Glutamatergic neuron (in vitro differentiated cells): Measurements from ENCODE around the gene GCKR. TPM values are rescaled to one million over a fixed set of nuclear protein-coding genes. Genes with fewer than 3 reads are reported as not detected.

Experiments
- DNase-seq: peaks from one replicate; pipeline ENCODE4 v3.0.0; 2022
- H3K27ac Mint-ChIP-seq: one replicate; pipeline ENCODE4 v1.8.0; 2020; ENCODE audit warnings: mild to moderate bottlenecking, mixed read lengths, inconsistent platforms; ENCODE audit not compliant: unreplicated experiment
- H3K27me3 Mint-ChIP-seq: one replicate; pipeline ENCODE4 v1.8.0; 2020; ENCODE audit warnings: mild to moderate bottlenecking, moderate library complexity, mixed read lengths, inconsistent platforms; ENCODE audit not compliant: unreplicated experiment
- H3K36me3 Mint-ChIP-seq: one replicate; pipeline ENCODE4 v1.8.0; 2020; ENCODE audit warnings: mild to moderate bottlenecking, mixed read lengths, inconsistent platforms; ENCODE audit not compliant: unreplicated experiment
- H3K4me1 Mint-ChIP-seq: one replicate; pipeline ENCODE4 v1.8.0; 2020; ENCODE audit warnings: mild to moderate bottlenecking, low read depth, mixed read lengths, inconsistent platforms; ENCODE audit not compliant: unreplicated experiment
- H3K4me3 Mint-ChIP-seq: one replicate; pipeline ENCODE4 v1.8.0; 2020; ENCODE audit warnings: mild to moderate bottlenecking, mixed read lengths, inconsistent platforms; ENCODE audit not compliant: unreplicated experiment
- H3K9me3 Mint-ChIP-seq: one replicate; pipeline ENCODE4 v1.8.0; 2020; ENCODE audit warnings: mild to moderate bottlenecking, moderate library complexity, mixed read lengths, inconsistent platforms; ENCODE audit not compliant: unreplicated experiment
- total RNA-seq: library from RNA; stranded (reverse); fragmentation: NEBNext Ultra II Directional; extraction: Animal tissue kit (Norgen Biotek cat#: 25700); gene quantifications from one replicate; pipeline ENCODE4 v1.2.1, GENCODE V29; 2021; ENCODE audit not compliant: unreplicated experiment
- TF ChIP-seq, protein P1 (sequence below): fragments of 200-600 bp; sonication (generic); IDR thresholded peaks from one replicate; pipeline ENCODE4 v1.5.0; 2021; ENCODE audit not compliant: partially characterized antibody, unreplicated experiment

The GCKR gene
- total RNA-seq, 1 donor from 2014 or later: 0.61 TPM

DNA sequence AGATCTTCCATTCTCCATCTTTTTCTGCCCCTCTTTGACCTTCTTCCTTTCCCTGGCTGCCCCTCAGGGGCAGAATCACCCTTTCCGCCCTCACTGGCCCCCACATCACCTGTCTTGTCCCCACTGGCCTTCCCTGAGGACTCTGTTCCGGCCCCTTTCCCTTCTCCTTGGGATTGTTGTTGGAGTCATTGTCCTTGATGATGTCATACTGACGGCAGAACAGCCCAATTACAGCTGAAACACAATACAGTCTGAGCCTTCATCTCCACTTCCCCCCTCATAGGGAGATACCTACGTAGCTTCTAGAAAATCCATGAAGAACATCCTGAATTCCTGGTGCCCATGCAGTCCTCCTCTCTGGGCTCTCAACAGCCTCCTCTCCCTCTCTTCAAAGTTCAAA, 4.1 kb upstream of the GCKR start:
- Mint-ChIP-seq H3K9me3 (peaks cover 11% of the 10 kb centered on the region), H3K27me3 (peaks cover 15% of the 10 kb centered on the region), H3K4me1 (peaks cover 6% of the 10 kb centered on the region), H3K4me3 (no peak overlapping the region), H3K27ac (no peak overlapping the region), H3K36me3 (peaks cover 7% of the 10 kb centered on the region)
- TF ChIP-seq, protein P1, sequence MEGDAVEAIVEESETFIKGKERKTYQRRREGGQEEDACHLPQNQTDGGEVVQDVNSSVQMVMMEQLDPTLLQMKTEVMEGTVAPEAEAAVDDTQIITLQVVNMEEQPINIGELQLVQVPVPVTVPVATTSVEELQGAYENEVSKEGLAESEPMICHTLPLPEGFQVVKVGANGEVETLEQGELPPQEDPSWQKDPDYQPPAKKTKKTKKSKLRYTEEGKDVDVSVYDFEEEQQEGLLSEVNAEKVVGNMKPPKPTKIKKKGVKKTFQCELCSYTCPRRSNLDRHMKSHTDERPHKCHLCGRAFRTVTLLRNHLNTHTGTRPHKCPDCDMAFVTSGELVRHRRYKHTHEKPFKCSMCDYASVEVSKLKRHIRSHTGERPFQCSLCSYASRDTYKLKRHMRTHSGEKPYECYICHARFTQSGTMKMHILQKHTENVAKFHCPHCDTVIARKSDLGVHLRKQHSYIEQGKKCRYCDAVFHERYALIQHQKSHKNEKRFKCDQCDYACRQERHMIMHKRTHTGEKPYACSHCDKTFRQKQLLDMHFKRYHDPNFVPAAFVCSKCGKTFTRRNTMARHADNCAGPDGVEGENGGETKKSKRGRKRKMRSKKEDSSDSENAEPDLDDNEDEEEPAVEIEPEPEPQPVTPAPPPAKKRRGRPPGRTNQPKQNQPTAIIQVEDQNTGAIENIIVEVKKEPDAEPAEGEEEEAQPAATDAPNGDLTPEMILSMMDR: no peak
- DNase-seq: no peak

- no peak overlapping the region for H3K27ac Mint-ChIP-seq
- peaks cover 21% of the 10 kb centered on the region for H3K27me3 Mint-ChIP-seq
- H3K4me3 Mint-ChIP-seq: peak overlapping the region; percentile 80
- TF ChIP-seq, protein P1: no peak
- H3K9me3 Mint-ChIP-seq: peaks cover 11% of the 10 kb centered on the region
- peaks cover 7% of the 10 kb centered on the region for H3K36me3 Mint-ChIP-seq
- peaks cover 6% of the 10 kb centered on the region for H3K4me1 Mint-ChIP-seq
- DNase-seq: peak; percentile 17
Measured at GRCh38 chr2:27493948-27494283, 2.7 kb upstream of the GCKR start.

DNA sequence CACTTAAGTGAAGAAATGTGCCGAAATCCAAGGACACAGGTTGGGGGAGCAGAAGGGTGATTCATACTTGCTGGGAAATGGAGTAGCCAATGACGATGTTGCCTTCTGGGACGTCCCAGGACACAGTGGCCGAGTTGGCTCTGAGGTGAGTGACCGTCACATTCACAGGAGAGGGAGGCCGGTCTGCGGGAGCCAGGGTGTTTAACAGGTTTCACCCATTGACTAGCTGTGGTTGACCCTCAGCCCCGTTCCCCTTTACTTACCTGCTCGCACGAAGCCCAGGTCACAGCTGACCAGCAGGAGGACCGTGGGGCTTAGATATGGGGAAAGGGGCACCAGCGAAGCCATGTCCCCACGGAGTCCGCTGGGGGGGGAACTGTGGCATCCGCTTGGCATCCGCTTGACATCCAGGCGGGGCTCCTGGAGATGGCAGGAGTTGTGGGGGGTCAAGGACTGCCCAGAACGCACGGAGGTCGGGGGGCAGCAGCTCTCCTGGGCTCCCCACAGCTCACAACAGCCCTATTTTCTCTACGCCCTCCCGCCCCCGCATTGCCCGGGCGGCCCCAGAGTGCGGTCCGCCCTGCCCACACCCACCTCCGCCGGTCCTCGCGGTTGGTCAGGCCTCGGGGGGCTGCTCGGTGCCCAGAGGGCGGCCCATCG, 2.2 kb upstream of the GCKR start:
- H3K27me3 Mint-ChIP-seq: peaks cover 21% of the 10 kb centered on the region

DNA sequence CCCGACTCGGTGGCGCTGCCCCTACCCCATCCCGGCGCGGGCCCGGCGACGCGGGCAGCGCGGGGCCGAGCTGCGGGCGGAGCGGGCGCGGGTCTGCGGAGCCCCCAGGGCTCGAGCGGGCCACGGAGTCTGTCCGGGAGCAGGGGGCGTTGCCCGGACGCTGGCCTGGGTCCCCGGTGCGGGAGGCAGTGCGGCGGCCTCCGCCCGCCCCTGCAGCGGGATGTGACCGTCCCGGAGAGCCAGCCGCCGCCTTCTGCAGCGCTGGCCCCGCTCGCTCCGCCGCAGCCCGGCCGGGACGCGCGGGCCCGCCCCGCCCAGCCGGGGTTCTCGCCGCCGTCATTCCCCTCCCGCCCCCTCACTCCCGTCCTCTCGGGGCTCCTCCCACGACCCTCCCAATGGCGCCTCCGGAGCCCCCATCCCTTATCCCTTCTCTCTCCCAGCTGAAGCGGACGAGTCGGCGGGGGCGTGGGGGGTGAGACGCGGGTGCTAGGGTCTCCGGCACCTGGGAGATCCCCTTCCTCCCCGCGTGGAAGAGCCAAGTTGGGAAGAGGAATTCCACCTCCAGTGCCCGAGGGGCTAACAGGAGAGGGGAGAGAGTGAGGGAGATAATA, 1.6 kb upstream of the GCKR start, which contains the start of gene FNDC4:
FNDC4 (minus strand) TSS at position 257 of the 611 bp plus-strand sequence. CDS start 521 bp downstream, outside the sequence.
- peaks cover 19% of the 10 kb centered on the region for H3K27me3 Mint-ChIP-seq
- TF ChIP-seq, protein P1: no peak
- H3K36me3 Mint-ChIP-seq: peaks cover 7% of the 10 kb centered on the region
- peaks cover 5% of the 10 kb centered on the region for H3K9me3 Mint-ChIP-seq
- peak within 1 kb of the TSS; percentile 33 for H3K27ac Mint-ChIP-seq
- DNase-seq: peak; percentile 64
- H3K4me3 Mint-ChIP-seq: peak within 1 kb of the TSS; percentile 95
- H3K4me1 Mint-ChIP-seq: peaks cover 4% of the 10 kb centered on the region

More for the DNA sequence above, 2.2 kb upstream of the GCKR start:
- no peak for DNase-seq
- Mint-ChIP-seq H3K36me3 (peaks cover 7% of the 10 kb centered on the region), H3K4me1 (peaks cover 6% of the 10 kb centered on the region), H3K9me3 (peaks cover 11% of the 10 kb centered on the region), H3K4me3 (peak overlapping the region; percentile 80), H3K27ac (no peak overlapping the region)
- TF ChIP-seq, protein P1: no peak

- Mint-ChIP-seq H3K27ac (no peak overlapping the region), H3K4me1 (peaks cover 4% of the 10 kb centered on the region), H3K9me3 (peaks cover 5% of the 10 kb centered on the region), H3K4me3 (peak overlapping the region; percentile 95), H3K36me3 (peaks cover 7% of the 10 kb centered on the region), H3K27me3 (peaks cover 19% of the 10 kb centered on the region)
- TF ChIP-seq, protein P1: no peak
- no peak for DNase-seq
Measured at GRCh38 chr2:27495840-27496356, 741 bp upstream of the GCKR start.
